ENCODE results near the gene COX5A.

Gene COX5A

DNA sequence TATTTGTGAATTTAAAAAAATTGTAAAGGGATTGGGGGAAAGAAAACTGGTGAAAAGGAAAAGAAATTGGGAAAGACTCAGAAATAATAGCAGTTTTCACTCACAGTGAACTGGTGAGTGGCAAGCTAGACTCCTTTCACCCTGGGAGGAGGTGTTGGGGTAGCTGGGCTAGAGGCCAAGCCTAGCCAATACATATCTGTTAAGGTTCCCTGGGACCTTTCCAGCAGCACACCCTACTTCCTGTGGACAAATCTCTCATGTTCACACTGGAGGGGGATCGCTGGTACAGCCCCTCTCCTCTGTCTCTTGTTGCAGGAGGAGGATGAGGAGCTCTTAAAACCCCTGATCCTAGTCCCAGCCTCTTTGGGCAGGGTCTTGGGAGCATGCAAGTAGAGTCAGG lies 22.4 kb upstream of the COX5A start:
- TF ChIP-seq, protein P1, sequence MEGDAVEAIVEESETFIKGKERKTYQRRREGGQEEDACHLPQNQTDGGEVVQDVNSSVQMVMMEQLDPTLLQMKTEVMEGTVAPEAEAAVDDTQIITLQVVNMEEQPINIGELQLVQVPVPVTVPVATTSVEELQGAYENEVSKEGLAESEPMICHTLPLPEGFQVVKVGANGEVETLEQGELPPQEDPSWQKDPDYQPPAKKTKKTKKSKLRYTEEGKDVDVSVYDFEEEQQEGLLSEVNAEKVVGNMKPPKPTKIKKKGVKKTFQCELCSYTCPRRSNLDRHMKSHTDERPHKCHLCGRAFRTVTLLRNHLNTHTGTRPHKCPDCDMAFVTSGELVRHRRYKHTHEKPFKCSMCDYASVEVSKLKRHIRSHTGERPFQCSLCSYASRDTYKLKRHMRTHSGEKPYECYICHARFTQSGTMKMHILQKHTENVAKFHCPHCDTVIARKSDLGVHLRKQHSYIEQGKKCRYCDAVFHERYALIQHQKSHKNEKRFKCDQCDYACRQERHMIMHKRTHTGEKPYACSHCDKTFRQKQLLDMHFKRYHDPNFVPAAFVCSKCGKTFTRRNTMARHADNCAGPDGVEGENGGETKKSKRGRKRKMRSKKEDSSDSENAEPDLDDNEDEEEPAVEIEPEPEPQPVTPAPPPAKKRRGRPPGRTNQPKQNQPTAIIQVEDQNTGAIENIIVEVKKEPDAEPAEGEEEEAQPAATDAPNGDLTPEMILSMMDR (IDR thresholded peaks at IDR 0.05; ENCODE audit: low read depth, low read length), result no peak
- no peak for DNase-seq (ENCODE audit: extremely low read depth, low read depth)

DNA sequence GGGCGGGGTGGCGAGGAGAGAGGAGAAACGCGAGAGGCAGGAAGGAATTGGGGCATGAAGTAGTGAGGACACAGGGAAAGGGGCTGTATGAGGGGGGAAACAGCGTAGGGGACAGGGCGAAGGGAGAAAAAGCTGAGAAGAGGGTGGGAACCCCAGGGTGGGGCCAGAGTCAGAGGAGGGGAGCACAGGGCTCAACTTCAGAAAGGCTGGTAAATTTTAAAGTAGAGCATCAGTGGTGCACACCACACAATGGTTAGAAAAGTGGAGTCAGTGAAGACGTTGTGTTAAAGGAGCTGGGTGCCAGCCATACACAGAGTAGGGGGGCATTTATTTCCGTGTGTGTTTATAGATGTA lies 21.7 kb upstream of the COX5A start:
- TF ChIP-seq, protein P1 (IDR thresholded peaks at IDR 0.05; ENCODE audit: low read depth, low read length), result no peak
- no peak for DNase-seq (ENCODE audit: extremely low read depth, low read depth)

DNA sequence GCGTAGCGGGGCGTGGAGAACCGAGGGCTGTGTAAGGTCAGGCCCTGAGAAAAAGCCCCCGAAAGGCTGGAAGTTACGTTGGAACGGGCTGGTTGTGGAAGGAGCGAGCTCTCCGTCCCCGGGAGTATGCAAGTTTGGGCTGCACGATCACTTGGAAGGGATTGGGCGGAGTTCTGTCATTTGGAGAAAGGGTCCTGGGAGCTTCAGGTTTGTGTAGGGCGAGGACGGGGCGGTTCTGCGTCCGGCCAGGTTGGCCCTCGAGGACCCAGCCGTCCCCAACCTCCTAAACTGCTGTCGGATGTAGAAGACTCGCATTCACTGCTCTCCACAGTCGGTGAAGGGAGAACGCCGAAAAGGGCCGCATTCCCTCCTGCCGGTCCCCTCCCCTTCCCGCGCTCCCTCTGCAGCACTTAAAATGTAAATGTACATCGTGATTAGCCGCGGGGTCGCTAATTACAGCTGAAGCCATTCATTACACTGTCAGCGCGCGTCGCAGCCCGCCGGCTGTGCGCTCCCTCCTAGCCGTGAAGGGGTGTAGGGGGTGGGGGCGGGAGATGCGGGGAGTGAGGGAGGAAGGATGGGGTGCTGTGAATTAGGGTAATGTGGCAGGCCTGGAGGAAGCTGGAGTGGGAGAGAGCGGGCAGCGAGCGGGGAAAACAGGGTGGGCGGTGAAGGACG lies 21.2 kb upstream of the COX5A start:
- TF ChIP-seq, protein P1 (IDR thresholded peaks at IDR 0.05; ENCODE audit: low read depth, low read length), result no peak
- no peak for DNase-seq (ENCODE audit: extremely low read depth, low read depth)

DNA sequence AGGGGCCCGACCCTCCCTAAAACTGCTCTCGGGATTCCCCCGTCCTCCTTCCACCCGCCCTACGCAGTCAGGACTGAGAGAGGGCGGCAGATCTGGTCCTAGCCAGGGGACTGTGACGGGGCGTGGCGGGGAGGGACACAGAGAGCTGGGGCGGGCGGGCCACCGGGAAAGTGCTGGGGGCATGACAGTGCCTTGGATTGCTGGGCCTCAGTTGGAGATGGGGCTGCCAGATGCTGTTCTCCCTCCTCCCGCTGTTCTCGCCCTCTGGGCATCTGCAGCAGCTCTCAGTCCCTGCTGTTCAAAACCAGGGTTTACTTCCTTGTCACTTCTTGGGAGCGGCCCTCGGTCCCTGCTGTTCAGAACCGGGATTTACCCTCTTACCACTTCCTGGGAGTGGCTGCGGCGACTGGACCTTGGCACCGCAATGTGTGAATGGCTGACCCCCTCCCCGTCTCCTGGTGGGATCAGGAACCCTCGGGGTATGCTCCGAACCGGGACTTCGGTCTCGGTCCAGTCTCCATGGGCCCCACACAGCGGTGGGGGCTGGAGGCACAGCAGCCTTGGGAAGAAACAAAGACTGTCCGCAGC lies 20.5 kb upstream of the COX5A start:
- DNase-seq (ENCODE audit: extremely low read depth, low read depth), result no peak
- TF ChIP-seq, protein P1 (IDR thresholded peaks at IDR 0.05; ENCODE audit: low read depth, low read length), result no peak; the same call in 1 of the 2 replicates

DNA sequence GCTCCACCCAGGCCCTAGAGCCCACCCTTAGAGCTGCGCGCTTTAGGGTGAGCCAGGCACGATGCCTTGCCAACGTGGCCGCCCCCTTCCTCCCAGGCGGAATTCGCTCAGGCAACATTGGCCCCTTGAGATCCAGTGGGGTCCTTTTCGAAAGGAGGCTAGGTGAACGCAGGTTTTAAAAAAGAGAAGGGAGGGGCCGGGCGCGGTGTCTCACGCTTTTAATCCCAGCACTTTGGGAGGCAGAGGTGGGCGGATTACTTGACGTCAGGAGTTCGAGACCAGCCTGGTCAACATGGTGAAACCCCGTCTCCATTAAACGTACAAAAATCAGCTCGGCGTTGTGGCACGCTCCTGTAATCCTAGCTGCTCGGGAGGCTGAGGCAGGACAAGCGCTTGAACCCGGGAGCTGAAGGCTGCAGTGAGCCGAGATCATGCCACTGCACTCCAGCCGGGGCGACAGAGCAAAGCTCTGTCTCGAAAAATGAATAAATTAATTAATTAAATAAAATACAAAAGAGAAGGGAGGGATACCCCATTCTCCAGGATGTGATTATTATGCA lies 19.7 kb upstream of the COX5A start:
- no peak for DNase-seq (ENCODE audit: extremely low read depth, low read depth)
- TF ChIP-seq, protein P1 (IDR thresholded peaks at IDR 0.05; ENCODE audit: low read depth, low read length), result no peak

DNA sequence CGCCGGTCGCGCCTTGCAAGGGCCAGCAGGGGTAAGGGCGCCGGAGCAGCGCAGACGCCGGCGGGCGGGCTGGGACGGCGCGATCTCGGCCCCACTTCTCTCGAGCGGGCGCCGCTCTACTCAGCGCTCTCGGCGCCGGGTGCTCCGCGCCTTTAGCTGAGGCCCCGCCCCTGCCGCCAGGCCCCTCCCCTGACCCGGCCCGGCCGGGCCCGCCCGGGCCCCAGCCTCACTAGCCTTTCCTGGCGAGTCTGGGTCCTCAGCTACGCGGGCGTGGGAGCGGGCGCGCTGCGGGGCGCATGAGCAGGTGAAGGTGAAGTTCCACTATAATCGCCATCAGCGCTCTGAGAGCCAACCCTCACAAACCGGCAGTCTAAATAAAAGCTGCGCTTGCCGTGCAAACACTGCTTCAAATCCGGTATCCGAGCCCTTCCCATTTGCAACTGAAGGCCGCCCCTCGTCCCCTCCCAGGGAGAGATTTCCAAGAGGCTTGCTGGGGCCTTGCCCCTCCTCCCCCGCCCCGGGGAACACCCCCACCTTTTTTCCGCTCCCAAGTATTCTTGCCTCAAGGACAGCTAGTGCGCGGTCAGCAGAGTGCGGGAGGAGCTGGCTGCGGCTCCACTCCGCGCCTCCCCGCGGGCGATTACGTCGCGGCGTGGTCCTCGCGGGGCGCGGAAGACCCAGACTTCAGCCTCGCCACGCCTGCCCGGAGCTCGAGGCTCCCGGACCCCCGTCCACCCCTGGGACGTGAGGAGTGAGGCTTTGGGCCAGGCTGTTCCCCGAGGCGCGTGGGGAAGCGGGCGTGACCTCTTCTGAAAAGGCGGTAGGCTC lies 19.0 kb upstream of the COX5A start, which contains the start of gene RPP25:
TSS of gene RPP25 (minus strand) at position 125 of the 828 bp plus-strand sequence. CDS start 189 bp downstream, outside the sequence.
- DNase-seq (ENCODE audit: extremely low read depth, low read depth), result no peak
- TF ChIP-seq, protein P1 (IDR thresholded peaks at IDR 0.05; ENCODE audit: low read depth, low read length), result no peak
